SH-SY5Y (cell line): ENCODE measurements around the gene LYPD5.

ENCODE experiments used
- GATA2 ChIP-seq: IDR thresholded peaks from 2 replicates; pipeline ENCODE4 v1.6.1; 2011; ENCODE audit warnings: mild to moderate bottlenecking, low read depth, low read length
- GATA3 ChIP-seq: IDR thresholded peaks from 2 replicates; pipeline ENCODE4 v1.6.1; 2011; ENCODE audit warnings: low read depth, mild to moderate bottlenecking, low read length, moderate library complexity

DNA sequence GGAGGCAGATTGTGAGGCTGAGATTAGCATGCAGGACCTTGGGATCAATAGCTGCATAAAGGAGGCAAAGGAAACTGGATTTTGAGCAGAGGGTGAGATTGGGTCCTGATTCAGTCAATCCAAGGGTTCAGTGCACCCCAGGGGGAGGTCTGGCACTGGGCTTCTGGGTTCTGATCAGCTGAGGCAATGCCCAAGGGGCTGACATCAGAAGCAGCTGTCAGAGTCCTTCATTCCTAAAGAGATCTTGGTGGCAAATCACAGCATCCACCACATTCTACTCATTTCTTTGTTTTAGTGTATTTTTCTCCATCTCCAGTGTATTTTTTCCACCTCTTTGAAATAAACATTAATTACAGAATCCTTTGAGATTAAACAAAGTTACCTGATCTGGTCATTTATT is 5.4 kb upstream of the LYPD5 start:
- TF ChIP-seq GATA2: no peak
- no peak for TF ChIP-seq GATA3
